WTC11 (cell line): Measurements from ENCODE around the gene QDPR. TPM values are rescaled to one million over a fixed set of nuclear protein-coding genes. Genes with fewer than 3 reads are reported as not detected.

Experiments used
- ATAC-seq: fragments of 200-7000 bp; cut with Tn5 transposase; 2 replicates; pipeline ENCODE4 v1.10.0; 2021; ENCODE audit warnings: mild to moderate bottlenecking, moderate library complexity
- CTCF ChIA-PET: fragments of 300-600 bp; sonication (Branson Sonifier 250); formaldehyde crosslinking; loops from one replicate; lab custom pipeline; 2021; ENCODE audit warnings: antibody characterized with exemption; lab: Charles Lee
- POLR2A ChIA-PET: fragments of 350-600 bp; sonication (Branson Sonifier 250); formaldehyde crosslinking; loops from one replicate; lab custom pipeline; 2021; ENCODE audit warnings: antibody characterized with exemption; lab: Charles Lee
- DNase-seq: peaks from one replicate; pipeline ENCODE4 v3.0.0; 2021; ENCODE audit warnings: low spot score
- H3K27ac Mint-ChIP-seq: 2 replicates; pipeline ENCODE4 v1.8.0; 2021; ENCODE audit warnings: mixed read lengths
- H3K27me3 Mint-ChIP-seq: 2 replicates; pipeline ENCODE4 v1.8.0; 2021; ENCODE audit warnings: low read depth, mild to moderate bottlenecking, moderate library complexity, mixed read lengths
- H3K36me3 Mint-ChIP-seq: 2 replicates; pipeline ENCODE4 v1.8.0; 2021; ENCODE audit warnings: mixed read lengths
- H3K4me1 Mint-ChIP-seq: 2 replicates; pipeline ENCODE4 v1.8.0; 2022; ENCODE audit warnings: mixed read lengths
- H3K4me3 Mint-ChIP-seq: 2 replicates; pipeline ENCODE4 v1.8.0; 2021; ENCODE audit warnings: mild to moderate bottlenecking, moderate library complexity, mixed read lengths
- H3K9me3 Mint-ChIP-seq: 2 replicates; pipeline ENCODE4 v1.8.0; 2021; ENCODE audit warnings: mixed read lengths
- ESRRA ChIP-seq: sonication (generic); formaldehyde crosslinking; IDR thresholded peaks from 2 replicates; pipeline ENCODE4 v1.8.1; 2022; ENCODE audit warnings: mild to moderate bottlenecking, missing genetic modification reagents, borderline replicate concordance
- FOXJ3 ChIP-seq: sonication (generic); formaldehyde crosslinking; IDR thresholded peaks from 2 replicates; pipeline ENCODE4 v1.9.0; 2021; ENCODE audit warnings: missing genetic modification reagents, mild to moderate bottlenecking, borderline replicate concordance
- GABPB1 ChIP-seq: sonication (generic); formaldehyde crosslinking; IDR thresholded peaks from 2 replicates; pipeline ENCODE4 v1.8.1; 2023; ENCODE audit warnings: mild to moderate bottlenecking, missing genetic modification reagents
- IRF2 ChIP-seq: sonication (generic); formaldehyde crosslinking; IDR thresholded peaks from 2 replicates; pipeline ENCODE4 v1.8.0; 2022; ENCODE audit warnings: low read depth, missing genetic modification reagents, borderline replicate concordance
- JAZF1 ChIP-seq: fragments of 250-450 bp; sonication (Bioruptor Pico); IDR thresholded peaks from 2 replicates; pipeline ENCODE4 v1.9.0; 2021; ENCODE audit warnings: moderate library complexity, mild to moderate bottlenecking, inconsistent platforms
- JUN ChIP-seq: sonication (generic); formaldehyde crosslinking; IDR thresholded peaks from 2 replicates; pipeline ENCODE4 v1.8.0; 2023; ENCODE audit warnings: mild to moderate bottlenecking, missing genetic modification reagents
- MYBL2 ChIP-seq: sonication (generic); formaldehyde crosslinking; IDR thresholded peaks from 2 replicates; pipeline ENCODE4 v1.8.1; 2023; ENCODE audit warnings: mild to moderate bottlenecking, moderate library complexity, missing genetic modification reagents
- TP53 ChIP-seq: sonication (generic); formaldehyde crosslinking; IDR thresholded peaks from 2 replicates; pipeline ENCODE4 v1.8.1; 2023; ENCODE audit warnings: mild to moderate bottlenecking, missing genetic modification reagents
- USF2 ChIP-seq: sonication (generic); formaldehyde crosslinking; IDR thresholded peaks from 2 replicates; pipeline ENCODE4 v1.8.1; 2023; ENCODE audit warnings: mild to moderate bottlenecking, missing genetic modification reagents, moderate library complexity
- ZNF281 ChIP-seq: sonication (generic); formaldehyde crosslinking; IDR thresholded peaks from 2 replicates; pipeline ENCODE4 v1.8.0; 2023; ENCODE audit warnings: mild to moderate bottlenecking, missing genetic modification reagents
- ZNF512 ChIP-seq: sonication (generic); formaldehyde crosslinking; IDR thresholded peaks from 2 replicates; pipeline ENCODE4 v1.8.1; 2022; ENCODE audit warnings: missing genetic modification reagents, borderline replicate concordance
- ZSCAN18 ChIP-seq: fragments of 250-450 bp; sonication (Bioruptor Pico); IDR thresholded peaks from 2 replicates; pipeline ENCODE4 v2.1.2; 2022; ENCODE audit warnings: mild to moderate bottlenecking, moderate library complexity
- total RNA-seq: library from RNA; stranded (reverse); gene quantifications from 3 replicates; pipeline ENCODE4 v1.2.3, GENCODE V29; 2021

Gene QDPR
- total RNA-seq, 1 experiment from 2014 or later: 33.6 TPM

- no peak for TF ChIP-seq ZSCAN18 (CRISPR knock-in tag)
- no peak for TF ChIP-seq TP53 (CRISPR knock-in tag)
Measured at GRCh38 chr4:17512973-17513665, 1.2 kb upstream of the QDPR start (continued).

- no peaks in the 10 kb centered on the region for H3K9me3 Mint-ChIP-seq
- H3K4me1 Mint-ChIP-seq: peaks cover 36% of the 10 kb centered on the region
- peaks cover 11% of the 10 kb centered on the region for H3K36me3 Mint-ChIP-seq
- TF ChIP-seq JAZF1 (CRISPR knock-in tag): no peak
- 0 out of 2 replicates have a peak, but pooled peaks have one; percentile 5 for TF ChIP-seq USF2 (CRISPR knock-in tag)
- 0 out of 2 replicates have a peak, but pooled peaks have one; percentile 33 for TF ChIP-seq ZNF512 (CRISPR knock-in tag)
- ChIA-PET CTCF (interaction anchor here (1.4 to 2.5 kb wide), 4 partner anchors 39 to 137 kb away, joined by 3 to 6 read pairs (median 4); partner anchors contain the start of gene LAP3), POLR2A (interaction anchor here (0.9 kb wide), 1 partner anchor 37 kb away, joined by 3 read pairs; no protein-coding TSS in a partner anchor)
- DNase-seq (peak; percentile 50), ATAC-seq (peak; percentile 38)
- H3K27me3 Mint-ChIP-seq: peaks cover 3% of the 10 kb centered on the region; the same call in 1 of the 2 replicates
- peak overlapping the region; percentile 98 for H3K4me3 Mint-ChIP-seq
- peak overlapping the region; percentile 90; the same call in 1 of the 2 replicates for H3K27ac Mint-ChIP-seq
Measured at GRCh38 chr4:17511509-17511949, 361 bp downstream of the QDPR start.

GRCh38 chr4:17511051-17511450 is 839 bp downstream of the QDPR start:
- CTCF ChIA-PET: interaction anchor here (1.0 to 2.5 kb wide), 4 partner anchors 25 to 137 kb away, joined by 3 to 6 read pairs (median 4); no protein-coding TSS in a partner anchor
- peak; percentile 12 for ATAC-seq
- DNase-seq: peak; percentile 36
- peaks cover 36% of the 10 kb centered on the region for H3K4me1 Mint-ChIP-seq
- no peak for TF ChIP-seq ZNF281
- no peak for TF ChIP-seq IRF2 (CRISPR knock-in tag)
- no peak for TF ChIP-seq FOXJ3 (CRISPR knock-in tag)
- no peak for TF ChIP-seq ESRRA (CRISPR knock-in tag)
- no peak for TF ChIP-seq JUN (CRISPR knock-in tag)
- TF ChIP-seq USF2 (CRISPR knock-in tag): no peak
- no peak for TF ChIP-seq MYBL2 (CRISPR knock-in tag)
- no peak for TF ChIP-seq GABPB1 (CRISPR knock-in tag)
- TF ChIP-seq, all 79 proteins: peak for 0
- Mint-ChIP-seq H3K27ac (no peak overlapping the region), H3K4me3 (peak overlapping the region; percentile 98), H3K27me3 (peaks cover 3% of the 10 kb centered on the region; the same call in 1 of the 2 replicates), H3K9me3 (no peaks in the 10 kb centered on the region), H3K36me3 (peaks cover 11% of the 10 kb centered on the region)
- POLR2A ChIA-PET: interaction anchor here (0.9 kb wide), 1 partner anchor 37 kb away, joined by 3 read pairs; no protein-coding TSS in a partner anchor
